ENCODE results near the gene PPP6C. TPM values are rescaled to one million over a fixed set of nuclear protein-coding genes. Genes with fewer than 3 reads are reported as not detected.

The PPP6C gene
- total and polyA plus RNA-seq, 2 donors (not counting 3 experiments of a cell fraction or from before 2014, with no cell fraction given): 19.3 to 42.6 TPM

- no peak overlapping the region for H3K9ac ChIP-seq (replicated peaks; ENCODE audit: extremely low read depth, insufficient read depth, low read length)
- no peak overlapping the region for H3K4me3 ChIP-seq (replicated peaks in 1 of 3; ENCODE audit: insufficient read depth in 1 of 3, low read depth in 1 of 3, low read length in 3 of 3)
- CTCF ChIA-PET: interaction anchor here (1.5 kb wide), 1 partner anchor 11 kb away, joined by 7 read pairs; the partner anchor contains the start of gene SCAI
- POLR2A ChIA-PET: no interaction called here
- DNase-seq (ENCODE audit: low read depth, low spot score) (no peak), FAIRE-seq (no peak)
- H3K27me3 ChIP-seq (ENCODE audit: control insufficient read depth in 2 of 2, insufficient read depth in 2 of 2, low read length in 2 of 2): no peaks in the 10 kb centered on the region
- H3K27ac ChIP-seq (ENCODE audit: insufficient read depth, low read depth, low read length): no peak overlapping the region
- intact Hi-C loops (cut with micrococcal nuclease): no loop called here
- no TSS peak for BruUV-seq (replicated peaks)
- no peaks in the 10 kb centered on the region for H4K20me1 ChIP-seq (replicated peaks; ENCODE audit: control insufficient read depth, extremely low read depth, insufficient read depth, low read length)
- dilution Hi-C loops (cut with MboI; ENCODE audit: extremely low pct_ligation_motif_present, low sequenced_read_pairs): no loop called here
- H3K9me3 ChIP-seq (replicated peaks; ENCODE audit: control insufficient read depth, insufficient read depth, low read length): no peaks in the 10 kb centered on the region
- H3K9me1 ChIP-seq (replicated peaks; ENCODE audit: control insufficient read depth, extremely low read depth, insufficient read depth, low read length): no peaks in the 10 kb centered on the region
- H3K4me1 ChIP-seq (ENCODE audit: control insufficient read depth, extremely low read depth, insufficient read depth, low read length): no peaks in the 10 kb centered on the region
- H3K4me2 ChIP-seq (ENCODE audit: insufficient read depth, low read length): no peak overlapping the region
- TF ChIP-seq FOS (IDR thresholded peaks at IDR 0.05; ENCODE audit: borderline replicate concordance, insufficient read depth, low read length) (no peak), MAX (IDR thresholded peaks at IDR 0.05; ENCODE audit: insufficient read depth, insufficient read length) (no peak), JUN (IDR thresholded peaks at IDR 0.05; ENCODE audit: borderline replicate concordance, insufficient read depth, insufficient read length, low read depth) (no peak), POLR2A (IDR thresholded peaks at IDR 0.05; ENCODE audit: low read depth, low read length) (no peak), POLR2AphosphoS5 (IDR thresholded peaks at IDR 0.05; ENCODE audit: insufficient read depth, low read depth, low read length) (no peak), GATA2 (IDR thresholded peaks at IDR 0.05; ENCODE audit: insufficient read depth, insufficient read length, low read depth, low read length) (no peak), EZH2 (IDR thresholded peaks at IDR 0.05; ENCODE audit: borderline replicate concordance, low read depth, low read length, severe bottlenecking) (no peak), CTCF (IDR thresholded peaks at IDR 0.05; ENCODE audit: extremely low read depth in 1 of 2, insufficient read depth in 1 of 2, low read depth in 1 of 2, low read length in 2 of 2) (no peak), MYC (IDR thresholded peaks at IDR 0.05; ENCODE audit: low read depth, low read length) (no peak)
- no peaks in the 10 kb centered on the region for H3K36me3 ChIP-seq (ENCODE audit: control insufficient read depth in 2 of 2, extremely low read depth in 1 of 2, insufficient read depth in 2 of 2, low read length in 2 of 2)
- no peak overlapping the region for H2AFZ ChIP-seq (ENCODE audit: low read depth, low read length)
- no peaks in the 10 kb centered on the region for H3K79me2 ChIP-seq (ENCODE audit: control insufficient read depth, insufficient read depth, low read length)
Measured at GRCh38 chr9:125131778-125132177, 57.8 kb downstream of the PPP6C start.
